ENCODE results near the gene EIF6. TPM values are rescaled to one million over a fixed set of nuclear protein-coding genes. Genes with fewer than 3 reads are reported as not detected.
"Not testable (repeated sequence)": the region's sequence is repeated elsewhere in the genome, so short reads cannot be mapped to it uniquely, and the experiment has no call there.

Gene EIF6
- total and polyA plus RNA-seq, 2 donors (not counting 3 experiments of a cell fraction or from before 2014, with no cell fraction given), result 153 to 286 TPM

- FAIRE-seq (no peak), DNase-seq (ENCODE audit: low read depth, low spot score) (no peak)
- Histone ChIP-seq H3K4me2 (ENCODE audit: insufficient read depth, low read length) (no peak overlapping the region), H3K9me3 (replicated peaks; ENCODE audit: control insufficient read depth, insufficient read depth, low read length) (no peaks in the 10 kb centered on the region), H2AFZ (ENCODE audit: low read depth, low read length) (no peak overlapping the region), H3K4me3 (replicated peaks in 1 of 3; ENCODE audit: insufficient read depth in 1 of 3, low read depth in 1 of 3, low read length in 3 of 3) (no peak overlapping the region), H3K9me1 (replicated peaks; ENCODE audit: control insufficient read depth, extremely low read depth, insufficient read depth, low read length) (no peaks in the 10 kb centered on the region), H3K9ac (replicated peaks; ENCODE audit: extremely low read depth, insufficient read depth, low read length) (no peak overlapping the region), H3K36me3 (ENCODE audit: control insufficient read depth in 2 of 2, extremely low read depth in 1 of 2, insufficient read depth in 2 of 2, low read length in 2 of 2) (no peaks in the 10 kb centered on the region), H3K27ac (ENCODE audit: insufficient read depth, low read depth, low read length) (no peak overlapping the region), H3K27me3 (ENCODE audit: control insufficient read depth in 2 of 2, insufficient read depth in 2 of 2, low read length in 2 of 2) (peaks cover 0 to 2% of the 10 kb centered on the region in 2 experiments), H3K4me1 (ENCODE audit: control insufficient read depth, extremely low read depth, insufficient read depth, low read length) (peaks cover 9% of the 10 kb centered on the region), H3K79me2 (ENCODE audit: control insufficient read depth, insufficient read depth, low read length) (no peaks in the 10 kb centered on the region), H4K20me1 (replicated peaks; ENCODE audit: control insufficient read depth, extremely low read depth, insufficient read depth, low read length) (no peaks in the 10 kb centered on the region)
- ChIA-PET CTCF (interaction anchor here (0.7 to 1.5 kb wide), 3 partner anchors 77 to 157 kb away, joined by 3 to 5 read pairs (median 4); no protein-coding TSS in a partner anchor), POLR2A (no interaction called here)
- no TSS peak for BruUV-seq (replicated peaks)
- no peak for TF ChIP-seq EZH2 (IDR thresholded peaks at IDR 0.05; ENCODE audit: borderline replicate concordance, low read depth, low read length, severe bottlenecking)
- TF ChIP-seq POLR2AphosphoS5 (IDR thresholded peaks at IDR 0.05; ENCODE audit: insufficient read depth, low read depth, low read length), result no peak
- no peak for TF ChIP-seq CTCF (IDR thresholded peaks at IDR 0.05; ENCODE audit: extremely low read depth in 1 of 2, insufficient read depth in 1 of 2, low read depth in 1 of 2, low read length in 2 of 2)
- TF ChIP-seq MAX (IDR thresholded peaks at IDR 0.05; ENCODE audit: insufficient read depth, insufficient read length), result no peak
- no peak for TF ChIP-seq GATA2 (IDR thresholded peaks at IDR 0.05; ENCODE audit: insufficient read depth, insufficient read length, low read depth, low read length)
- intact Hi-C loops (cut with micrococcal nuclease) (no loop called here), dilution Hi-C loops (cut with MboI; ENCODE audit: extremely low pct_ligation_motif_present, low sequenced_read_pairs) (loop anchor here (25.0 kb wide), 1 partner anchor 416 kb away; the partner anchor contains the start of gene NCOA6)
Observed at GRCh38 chr20:35253010-35253409, 31.6 kb downstream of the EIF6 start.

- H3K9me1 ChIP-seq (replicated peaks; ENCODE audit: control insufficient read depth, extremely low read depth, insufficient read depth, low read length); H3K4me3 ChIP-seq (replicated peaks in 1 of 3; ENCODE audit: insufficient read depth in 1 of 3, low read depth in 1 of 3, low read length in 3 of 3); H3K36me3 ChIP-seq (ENCODE audit: control insufficient read depth in 2 of 2, extremely low read depth in 1 of 2, insufficient read depth in 2 of 2, low read length in 2 of 2); CTCF ChIA-PET; H3K27me3 ChIP-seq (ENCODE audit: control insufficient read depth in 2 of 2, insufficient read depth in 2 of 2, low read length in 2 of 2); BruUV-seq (replicated peaks); intact Hi-C loops (cut with micrococcal nuclease); H3K27ac ChIP-seq (ENCODE audit: insufficient read depth, low read depth, low read length); H3K9ac ChIP-seq (replicated peaks; ENCODE audit: extremely low read depth, insufficient read depth, low read length); H3K9me3 ChIP-seq (replicated peaks; ENCODE audit: control insufficient read depth, insufficient read depth, low read length); H4K20me1 ChIP-seq (replicated peaks; ENCODE audit: control insufficient read depth, extremely low read depth, insufficient read depth, low read length); POLR2A ChIA-PET; H2AFZ ChIP-seq (ENCODE audit: low read depth, low read length); H3K4me2 ChIP-seq (ENCODE audit: insufficient read depth, low read length); FAIRE-seq; H3K4me1 ChIP-seq (ENCODE audit: control insufficient read depth, extremely low read depth, insufficient read depth, low read length); H3K79me2 ChIP-seq (ENCODE audit: control insufficient read depth, insufficient read depth, low read length); DNase-seq (ENCODE audit: low read depth, low spot score): not testable (repeated sequence)
- dilution Hi-C loops (cut with MboI; ENCODE audit: extremely low pct_ligation_motif_present, low sequenced_read_pairs), result loop anchor here (25.0 kb wide), 1 partner anchor 415 kb away; the partner anchor contains the start of gene NCOA6
Observed at GRCh38 chr20:35252598-35252997, 32.0 kb downstream of the EIF6 start.

All from endothelial cell of umbilical vein (primary cell).